ENCODE data around the gene RYR2. TPM values are rescaled to one million over a fixed set of nuclear protein-coding genes. Genes with fewer than 3 reads are reported as not detected.

RYR2 gene
- total RNA-seq, 2 donors from 2014 or later: 59.0 to 75.9 TPM

DNA sequence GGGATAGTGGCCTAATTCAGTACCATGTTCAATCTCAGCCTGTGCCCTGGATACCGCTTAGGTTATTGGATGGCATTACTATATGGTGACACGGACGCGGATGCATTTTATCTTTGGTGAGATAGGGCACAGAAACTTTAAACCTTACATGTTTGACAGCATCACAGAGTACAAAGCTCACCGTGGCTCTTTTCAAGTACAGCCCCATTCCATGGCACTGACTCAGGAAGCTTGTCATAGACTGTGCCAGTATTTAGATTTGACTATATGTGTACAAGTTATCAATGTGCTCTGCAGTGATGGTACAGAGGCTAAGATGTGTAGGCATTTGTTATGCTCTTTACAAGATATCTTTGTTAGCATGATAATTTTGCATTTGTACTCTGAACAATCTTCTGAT is 169.0 kb downstream of the RYR2 start:
- Histone ChIP-seq H3K36me3 (no peaks in the 10 kb centered on the region), H3K27ac (no peak overlapping the region), H3K4me1 (ENCODE audit: control insufficient read depth in 1 of 2, low read depth in 2 of 2) (peaks cover 0 to 6% of the 10 kb centered on the region in 2 donors), H3K4me3 (no peak overlapping the region), H3K9me3 (no peaks in the 10 kb centered on the region), H3K27me3 (replicated peaks; ENCODE audit: insufficient read depth) (no peaks in the 10 kb centered on the region)
- TF ChIP-seq, protein P1, sequence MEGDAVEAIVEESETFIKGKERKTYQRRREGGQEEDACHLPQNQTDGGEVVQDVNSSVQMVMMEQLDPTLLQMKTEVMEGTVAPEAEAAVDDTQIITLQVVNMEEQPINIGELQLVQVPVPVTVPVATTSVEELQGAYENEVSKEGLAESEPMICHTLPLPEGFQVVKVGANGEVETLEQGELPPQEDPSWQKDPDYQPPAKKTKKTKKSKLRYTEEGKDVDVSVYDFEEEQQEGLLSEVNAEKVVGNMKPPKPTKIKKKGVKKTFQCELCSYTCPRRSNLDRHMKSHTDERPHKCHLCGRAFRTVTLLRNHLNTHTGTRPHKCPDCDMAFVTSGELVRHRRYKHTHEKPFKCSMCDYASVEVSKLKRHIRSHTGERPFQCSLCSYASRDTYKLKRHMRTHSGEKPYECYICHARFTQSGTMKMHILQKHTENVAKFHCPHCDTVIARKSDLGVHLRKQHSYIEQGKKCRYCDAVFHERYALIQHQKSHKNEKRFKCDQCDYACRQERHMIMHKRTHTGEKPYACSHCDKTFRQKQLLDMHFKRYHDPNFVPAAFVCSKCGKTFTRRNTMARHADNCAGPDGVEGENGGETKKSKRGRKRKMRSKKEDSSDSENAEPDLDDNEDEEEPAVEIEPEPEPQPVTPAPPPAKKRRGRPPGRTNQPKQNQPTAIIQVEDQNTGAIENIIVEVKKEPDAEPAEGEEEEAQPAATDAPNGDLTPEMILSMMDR (IDR thresholded peaks at IDR 0.05): no peak
- ATAC-seq (ENCODE audit: insufficient number of reproducible peaks, low FRiP score, low read depth): no peak
- no peak for DNase-seq (ENCODE audit: low spot score)

- Histone ChIP-seq H3K27ac (no peak overlapping the region), H3K9me3 (no peaks in the 10 kb centered on the region), H3K27me3 (replicated peaks; ENCODE audit: insufficient read depth) (no peaks in the 10 kb centered on the region), H3K4me1 (ENCODE audit: control insufficient read depth in 1 of 2, low read depth in 2 of 2) (peaks cover 0 to 6% of the 10 kb centered on the region in 2 donors), H3K4me3 (no peak overlapping the region), H3K36me3 (no peaks in the 10 kb centered on the region)
- TF ChIP-seq, protein P1 (IDR thresholded peaks at IDR 0.05): no peak
- ATAC-seq (ENCODE audit: insufficient number of reproducible peaks, low FRiP score, low read depth) (no peak), DNase-seq (ENCODE audit: low spot score) (no peak)
Measured at GRCh38 chr1:237211540-237211939, 169.6 kb downstream of the RYR2 start.

GRCh38 chr1:237219751-237220642 is 178.0 kb downstream of the RYR2 start:
- DNase-seq (ENCODE audit: low spot score) (no peak), ATAC-seq (ENCODE audit: insufficient number of reproducible peaks, low FRiP score, low read depth) (no peak)
- H3K4me3 ChIP-seq: peak overlapping the region; percentile 8
- no peaks in the 10 kb centered on the region for H3K36me3 ChIP-seq
- no peaks in the 10 kb centered on the region for H3K9me3 ChIP-seq
- peaks cover 7 to 27% of the 10 kb centered on the region in 2 donors for H3K4me1 ChIP-seq (ENCODE audit: control insufficient read depth in 1 of 2, low read depth in 2 of 2)
- TF ChIP-seq, protein P1 (IDR thresholded peaks at IDR 0.05): peak; percentile 25
- no peak overlapping the region for H3K27ac ChIP-seq
- no peaks in the 10 kb centered on the region for H3K27me3 ChIP-seq (replicated peaks; ENCODE audit: insufficient read depth)

GRCh38 chr1:237223419-237223818 is 181.4 kb downstream of the RYR2 start:
- Histone ChIP-seq H3K27ac (no peak overlapping the region), H3K4me3 (no peak overlapping the region), H3K27me3 (replicated peaks; ENCODE audit: insufficient read depth) (no peaks in the 10 kb centered on the region), H3K4me1 (ENCODE audit: control insufficient read depth in 1 of 2, low read depth in 2 of 2) (peaks cover 7 to 44% of the 10 kb centered on the region in 2 donors), H3K36me3 (no peaks in the 10 kb centered on the region), H3K9me3 (no peaks in the 10 kb centered on the region)
- DNase-seq (ENCODE audit: low spot score) (no peak), ATAC-seq (ENCODE audit: insufficient number of reproducible peaks, low FRiP score, low read depth) (no peak)
- TF ChIP-seq, protein P1 (IDR thresholded peaks at IDR 0.05): no peak

- Histone ChIP-seq H3K27ac (no peak overlapping the region), H3K4me3 (no peak overlapping the region), H3K4me1 (ENCODE audit: control insufficient read depth in 1 of 2, low read depth in 2 of 2) (peaks cover 0 to 26% of the 10 kb centered on the region in 2 donors), H3K27me3 (replicated peaks; ENCODE audit: insufficient read depth) (no peaks in the 10 kb centered on the region), H3K9me3 (no peaks in the 10 kb centered on the region), H3K36me3 (no peaks in the 10 kb centered on the region)
- TF ChIP-seq, protein P1 (IDR thresholded peaks at IDR 0.05): no peak
- ATAC-seq (ENCODE audit: insufficient number of reproducible peaks, low FRiP score, low read depth): no peak
- DNase-seq (ENCODE audit: low spot score): no peak
Measured at GRCh38 chr1:237226177-237226944, 184.4 kb downstream of the RYR2 start.
